ENCODE measurements around the gene GAB3. TPM values are rescaled to one million over a fixed set of nuclear protein-coding genes. Genes with fewer than 3 reads are reported as not detected.

Gene GAB3
- polyA plus RNA-seq, 1 donor from 2014 or later: not detected

DNA sequence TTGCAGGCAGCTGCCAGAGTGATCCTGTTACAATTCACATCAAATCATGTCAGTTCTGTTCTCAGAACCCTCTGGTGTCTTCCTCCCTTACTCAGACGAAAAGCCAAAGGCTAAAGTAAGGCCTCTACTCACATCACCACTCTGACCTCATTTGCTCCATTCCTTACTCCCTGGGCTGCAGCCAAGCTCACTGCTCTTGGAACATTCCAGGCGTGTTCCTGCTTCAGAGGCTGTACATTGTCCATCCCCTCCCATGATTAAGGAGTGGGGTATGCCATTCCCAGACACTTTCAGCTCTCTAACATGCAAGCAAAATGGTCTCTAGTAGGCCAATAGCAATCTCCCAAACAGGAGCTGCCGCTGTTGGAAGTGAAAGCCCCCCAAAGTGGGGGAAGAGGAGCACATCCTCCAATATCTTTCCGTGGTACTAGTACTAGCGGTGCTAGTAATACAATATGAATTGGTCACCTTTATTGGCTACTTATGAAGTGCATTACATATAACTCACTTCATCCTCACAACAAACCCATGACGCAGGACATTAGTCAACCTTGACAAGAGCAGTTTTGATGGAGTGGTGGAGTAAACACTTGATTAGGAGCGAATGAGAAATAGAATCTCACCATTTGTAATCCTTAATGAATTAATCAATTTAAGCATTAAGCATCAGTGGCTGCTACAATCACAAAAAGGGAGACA lies 15.0 kb downstream of the GAB3 start:
- Histone ChIP-seq H3K9me2 (ENCODE audit: insufficient read depth, low read length) (no peaks in the 10 kb centered on the region), H3F3A (ENCODE audit: insufficient read depth, low read length, poor library complexity, severe bottlenecking) (no peaks in the 10 kb centered on the region), H3K9me3 (ENCODE audit: low read length) (no peaks in the 10 kb centered on the region), H4K20me1 (ENCODE audit: insufficient read depth) (no peaks in the 10 kb centered on the region), H3K4me2 (ENCODE audit: low read length) (no peak overlapping the region), H3K79me2 (replicated peaks; ENCODE audit: insufficient read depth, low read length) (no peaks in the 10 kb centered on the region), H3K27ac (ENCODE audit: low read length) (no peak overlapping the region), H3K9ac (ENCODE audit: low read length) (no peak overlapping the region), H3K27me3 (ENCODE audit: insufficient read depth, low read depth, low read length) (no peaks in the 10 kb centered on the region), H3K36me3 (ENCODE audit: insufficient read depth, low read length) (no peaks in the 10 kb centered on the region), H3K4me3 (ENCODE audit: low read length) (no peak overlapping the region), H2AFZ (ENCODE audit: low read depth, low read length) (no peak overlapping the region)
- TF ChIP-seq SMC3 (conservative IDR thresholded peaks at IDR 0.05; ENCODE audit: poor library complexity) (no peak), MXI1 (conservative IDR thresholded peaks at IDR 0.05; ENCODE audit: poor library complexity, severe bottlenecking) (no peak), RAD21 (conservative IDR thresholded peaks at IDR 0.05) (no peak), POLR2AphosphoS5 (IDR thresholded peaks at IDR 0.05) (no peak), TAF1 (IDR thresholded peaks at IDR 0.05; ENCODE audit: low read depth) (no peak), EZH2 (IDR thresholded peaks at IDR 0.05; ENCODE audit: borderline replicate concordance, insufficient read depth, low read length, poor library complexity, severe bottlenecking) (no peak), EP300 (conservative IDR thresholded peaks at IDR 0.05; ENCODE audit: poor library complexity, severe bottlenecking) (no peak)
- TF ChIP-seq, protein P1, sequence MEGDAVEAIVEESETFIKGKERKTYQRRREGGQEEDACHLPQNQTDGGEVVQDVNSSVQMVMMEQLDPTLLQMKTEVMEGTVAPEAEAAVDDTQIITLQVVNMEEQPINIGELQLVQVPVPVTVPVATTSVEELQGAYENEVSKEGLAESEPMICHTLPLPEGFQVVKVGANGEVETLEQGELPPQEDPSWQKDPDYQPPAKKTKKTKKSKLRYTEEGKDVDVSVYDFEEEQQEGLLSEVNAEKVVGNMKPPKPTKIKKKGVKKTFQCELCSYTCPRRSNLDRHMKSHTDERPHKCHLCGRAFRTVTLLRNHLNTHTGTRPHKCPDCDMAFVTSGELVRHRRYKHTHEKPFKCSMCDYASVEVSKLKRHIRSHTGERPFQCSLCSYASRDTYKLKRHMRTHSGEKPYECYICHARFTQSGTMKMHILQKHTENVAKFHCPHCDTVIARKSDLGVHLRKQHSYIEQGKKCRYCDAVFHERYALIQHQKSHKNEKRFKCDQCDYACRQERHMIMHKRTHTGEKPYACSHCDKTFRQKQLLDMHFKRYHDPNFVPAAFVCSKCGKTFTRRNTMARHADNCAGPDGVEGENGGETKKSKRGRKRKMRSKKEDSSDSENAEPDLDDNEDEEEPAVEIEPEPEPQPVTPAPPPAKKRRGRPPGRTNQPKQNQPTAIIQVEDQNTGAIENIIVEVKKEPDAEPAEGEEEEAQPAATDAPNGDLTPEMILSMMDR (IDR thresholded peaks at IDR 0.05; ENCODE audit: poor library complexity, severe bottlenecking): no peak
- TF ChIP-seq, protein P2, sequence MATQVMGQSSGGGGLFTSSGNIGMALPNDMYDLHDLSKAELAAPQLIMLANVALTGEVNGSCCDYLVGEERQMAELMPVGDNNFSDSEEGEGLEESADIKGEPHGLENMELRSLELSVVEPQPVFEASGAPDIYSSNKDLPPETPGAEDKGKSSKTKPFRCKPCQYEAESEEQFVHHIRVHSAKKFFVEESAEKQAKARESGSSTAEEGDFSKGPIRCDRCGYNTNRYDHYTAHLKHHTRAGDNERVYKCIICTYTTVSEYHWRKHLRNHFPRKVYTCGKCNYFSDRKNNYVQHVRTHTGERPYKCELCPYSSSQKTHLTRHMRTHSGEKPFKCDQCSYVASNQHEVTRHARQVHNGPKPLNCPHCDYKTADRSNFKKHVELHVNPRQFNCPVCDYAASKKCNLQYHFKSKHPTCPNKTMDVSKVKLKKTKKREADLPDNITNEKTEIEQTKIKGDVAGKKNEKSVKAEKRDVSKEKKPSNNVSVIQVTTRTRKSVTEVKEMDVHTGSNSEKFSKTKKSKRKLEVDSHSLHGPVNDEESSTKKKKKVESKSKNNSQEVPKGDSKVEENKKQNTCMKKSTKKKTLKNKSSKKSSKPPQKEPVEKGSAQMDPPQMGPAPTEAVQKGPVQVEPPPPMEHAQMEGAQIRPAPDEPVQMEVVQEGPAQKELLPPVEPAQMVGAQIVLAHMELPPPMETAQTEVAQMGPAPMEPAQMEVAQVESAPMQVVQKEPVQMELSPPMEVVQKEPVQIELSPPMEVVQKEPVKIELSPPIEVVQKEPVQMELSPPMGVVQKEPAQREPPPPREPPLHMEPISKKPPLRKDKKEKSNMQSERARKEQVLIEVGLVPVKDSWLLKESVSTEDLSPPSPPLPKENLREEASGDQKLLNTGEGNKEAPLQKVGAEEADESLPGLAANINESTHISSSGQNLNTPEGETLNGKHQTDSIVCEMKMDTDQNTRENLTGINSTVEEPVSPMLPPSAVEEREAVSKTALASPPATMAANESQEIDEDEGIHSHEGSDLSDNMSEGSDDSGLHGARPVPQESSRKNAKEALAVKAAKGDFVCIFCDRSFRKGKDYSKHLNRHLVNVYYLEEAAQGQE (IDR thresholded peaks at IDR 0.05; ENCODE audit: borderline replicate concordance): no peak

GRCh38 chrX:154734061-154734781 lies 16.7 kb downstream of the GAB3 start:
- Histone ChIP-seq H3K9me2 (ENCODE audit: insufficient read depth, low read length) (no peaks in the 10 kb centered on the region), H3K79me2 (replicated peaks; ENCODE audit: insufficient read depth, low read length) (no peaks in the 10 kb centered on the region), H2AFZ (ENCODE audit: low read depth, low read length) (no peak overlapping the region), H3K9me3 (ENCODE audit: low read length) (no peaks in the 10 kb centered on the region), H3K27ac (ENCODE audit: low read length) (no peak overlapping the region), H3K36me3 (ENCODE audit: insufficient read depth, low read length) (no peaks in the 10 kb centered on the region), H3K4me3 (ENCODE audit: low read length) (no peak overlapping the region), H3K4me2 (ENCODE audit: low read length) (no peak overlapping the region), H4K20me1 (ENCODE audit: insufficient read depth) (no peaks in the 10 kb centered on the region), H3K9ac (ENCODE audit: low read length) (no peak overlapping the region), H3F3A (ENCODE audit: insufficient read depth, low read length, poor library complexity, severe bottlenecking) (no peaks in the 10 kb centered on the region), H3K27me3 (ENCODE audit: insufficient read depth, low read depth, low read length) (no peaks in the 10 kb centered on the region)
- TF ChIP-seq, protein P2 (IDR thresholded peaks at IDR 0.05; ENCODE audit: borderline replicate concordance): no peak
- no peak for TF ChIP-seq SMC3 (conservative IDR thresholded peaks at IDR 0.05; ENCODE audit: poor library complexity)
- TF ChIP-seq, protein P1 (IDR thresholded peaks at IDR 0.05; ENCODE audit: poor library complexity, severe bottlenecking): no peak
- TF ChIP-seq EZH2 (IDR thresholded peaks at IDR 0.05; ENCODE audit: borderline replicate concordance, insufficient read depth, low read length, poor library complexity, severe bottlenecking): no peak
- no peak for TF ChIP-seq RAD21 (conservative IDR thresholded peaks at IDR 0.05)
- no peak for TF ChIP-seq POLR2AphosphoS5 (IDR thresholded peaks at IDR 0.05)
- TF ChIP-seq EP300 (conservative IDR thresholded peaks at IDR 0.05; ENCODE audit: poor library complexity, severe bottlenecking): no peak
